HEK293 (cell line): ENCODE results near the gene ANKRD28.
A peak's percentile ranks its signal among the peaks of the same experiment; 100 is the strongest.

Experiments
- CTCF ChIA-PET: fragments of 350-600 bp; formaldehyde crosslinking; extraction: SDS; loops from one replicate; lab custom pipeline; 2021; ENCODE audit warnings: antibody characterized with exemption; lab: Yijun Ruan, JAX
- POLR2A ChIA-PET: fragments of 300-600 bp; formaldehyde crosslinking; extraction: SDS; loops from one replicate; lab custom pipeline; 2020; ENCODE audit warnings: antibody characterized with exemption, inconsistent platforms; lab: Yijun Ruan, JAX
- H3K27ac ChIP-seq: fragments of 200-500 bp; sonication (Bioruptor generic); 2 replicates; pipeline ENCODE4 v1.5.1; 2014; ENCODE audit warnings: low read depth, low read length, control low read depth, inconsistent platforms; ENCODE audit errors: extremely low read depth
- H3K36me3 ChIP-seq, 2 experiments: fragments of 200-500 bp in 1 of 2; sonication (Bioruptor generic) in 1 of 2; 1 replicate in 1 of 2; 2 replicates in 1 of 2; pipeline ENCODE4 v1.5.1; 2014 to 2017; ENCODE audit warnings: inconsistent platforms in 2 of 2, low read length in 2 of 2; ENCODE audit not compliant: control insufficient read depth in 2 of 2, insufficient read depth in 1 of 2
- H3K4me1 ChIP-seq: fragments of 200-500 bp; sonication (Bioruptor generic); 2 replicates; pipeline ENCODE4 v1.5.1; 2014; ENCODE audit warnings: mild to moderate bottlenecking, low read length, inconsistent platforms; ENCODE audit not compliant: control insufficient read depth, insufficient read depth
- H3K4me3 ChIP-seq: 2 replicates; pipeline ENCODE4 v1.5.1; 2011; ENCODE audit warnings: low read depth, mild to moderate bottlenecking, control low read depth, low read length, moderate library complexity
- H3K9me3 ChIP-seq: fragments of 200-500 bp; sonication (Bioruptor generic); 2 replicates; pipeline ENCODE4 v1.5.1; 2014; ENCODE audit warnings: low read depth, low read length, inconsistent platforms; ENCODE audit not compliant: control insufficient read depth, insufficient read depth
- HOXC10 ChIP-seq: sonication (generic); formaldehyde crosslinking; IDR thresholded peaks from 2 replicates; pipeline ENCODE4 v1.8.1; 2023; ENCODE audit warnings: mild to moderate bottlenecking, missing genetic modification reagents
- PRDM1 ChIP-seq: fragments of 450-650 bp; formaldehyde crosslinking; IDR thresholded peaks from 2 replicates; pipeline ENCODE4; 2016; ENCODE audit warnings: missing biosample characterization, missing genetic modification characterization
- YY1 ChIP-seq: fragments of 450-650 bp; formaldehyde crosslinking; IDR thresholded peaks from 2 replicates; pipeline ENCODE4 v1.5.1; 2018; ENCODE audit warnings: missing biosample characterization, missing genetic modification characterization
- ZBTB48 ChIP-seq: fragments of 450-650 bp; formaldehyde crosslinking; IDR thresholded peaks from 2 replicates; pipeline ENCODE4 v1.5.1; 2016; ENCODE audit warnings: missing biosample characterization, missing genetic modification characterization
- ZNF121 ChIP-seq: fragments of 450-650 bp; formaldehyde crosslinking; IDR thresholded peaks from 2 replicates; pipeline ENCODE4 v1.5.1; 2016; ENCODE audit warnings: missing biosample characterization, missing genetic modification characterization
- ZNF133 ChIP-seq: fragments of 450-650 bp; formaldehyde crosslinking; IDR thresholded peaks from 2 replicates; pipeline ENCODE4 v1.5.1; 2016; ENCODE audit warnings: missing biosample characterization, missing genetic modification characterization
- ZNF140 ChIP-seq: fragments of 450-650 bp; formaldehyde crosslinking; IDR thresholded peaks from 2 replicates; pipeline ENCODE4 v1.5.1; 2016; ENCODE audit warnings: missing biosample characterization, missing genetic modification characterization
- ZNF146 ChIP-seq: fragments of 450-650 bp; formaldehyde crosslinking; IDR thresholded peaks from 2 replicates; pipeline ENCODE4 v1.5.1; 2016; ENCODE audit warnings: missing biosample characterization, missing genetic modification characterization
- ZNF2 ChIP-seq: fragments of 450-650 bp; formaldehyde crosslinking; IDR thresholded peaks from 2 replicates; pipeline ENCODE4 v1.5.1; 2016; ENCODE audit warnings: missing biosample characterization, missing genetic modification characterization
- ZNF214 ChIP-seq: fragments of 450-650 bp; formaldehyde crosslinking; IDR thresholded peaks from 2 replicates; pipeline ENCODE4 v1.5.1; 2017; ENCODE audit warnings: missing biosample characterization, mild to moderate bottlenecking, missing genetic modification characterization, borderline replicate concordance
- ZNF223 ChIP-seq: fragments of 450-650 bp; formaldehyde crosslinking; IDR thresholded peaks from 2 replicates; pipeline ENCODE4 v1.5.1; 2016; ENCODE audit warnings: missing biosample characterization, missing genetic modification characterization
- ZNF544 ChIP-seq: fragments of 450-650 bp; formaldehyde crosslinking; IDR thresholded peaks from 2 replicates; pipeline ENCODE4 v1.5.0; 2017; ENCODE audit warnings: missing biosample characterization, missing genetic modification characterization
- ZNF623 ChIP-seq: fragments of 450-650 bp; formaldehyde crosslinking; IDR thresholded peaks from 2 replicates; pipeline ENCODE4 v1.5.1; 2016; ENCODE audit warnings: missing biosample characterization, missing genetic modification characterization
- TF ChIP-seq, protein P1 (sequence below): fragments of 450-650 bp; formaldehyde crosslinking; IDR thresholded peaks from 2 replicates; pipeline ENCODE4 v1.5.1; 2016; ENCODE audit warnings: missing biosample characterization, missing genetic modification characterization
- TF ChIP-seq, protein P2 (sequence below): fragments of 450-650 bp; formaldehyde crosslinking; IDR thresholded peaks from 2 replicates; pipeline ENCODE4 v1.5.1; 2016; ENCODE audit warnings: missing biosample characterization, missing genetic modification characterization, low read depth
- TF ChIP-seq, protein P3 (sequence below): fragments of 450-650 bp; formaldehyde crosslinking; IDR thresholded peaks from 2 replicates; pipeline ENCODE4 v1.5.1; 2016; ENCODE audit warnings: missing biosample characterization, missing genetic modification characterization
- TF ChIP-seq, protein P4 (sequence below): fragments of 450-650 bp; formaldehyde crosslinking; IDR thresholded peaks from 2 replicates; pipeline ENCODE4 v1.5.1; 2016; ENCODE audit warnings: missing biosample characterization, missing genetic modification characterization
- TF ChIP-seq, protein P5 (sequence below): fragments of 450-650 bp; formaldehyde crosslinking; IDR thresholded peaks from 2 replicates; pipeline ENCODE4 v1.5.1; 2016; ENCODE audit warnings: missing biosample characterization, missing genetic modification characterization
- TF ChIP-seq, protein P6 (sequence below): fragments of 450-650 bp; formaldehyde crosslinking; IDR thresholded peaks from 2 replicates; pipeline ENCODE4 v1.5.1; 2017; ENCODE audit warnings: missing biosample characterization, missing genetic modification characterization

The ANKRD28 gene

DNA sequence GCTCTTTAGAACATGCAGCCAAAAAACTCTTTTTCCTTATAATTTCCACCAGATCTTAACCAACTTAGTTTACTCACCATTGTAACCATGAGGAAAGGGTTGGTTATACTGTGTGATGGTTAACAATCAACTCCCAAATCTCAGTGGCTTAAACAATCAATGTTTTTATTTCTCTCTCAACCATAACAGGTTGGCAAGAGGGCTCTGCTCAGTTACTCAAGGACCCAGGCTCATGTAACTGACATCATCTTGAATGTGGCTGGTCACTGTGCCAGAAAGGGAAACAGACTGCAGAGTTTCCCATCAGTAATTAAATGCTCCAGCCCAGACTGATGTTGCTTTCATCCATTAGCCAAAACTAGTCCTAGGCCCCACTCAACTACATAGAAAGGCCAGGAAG, 69.0 kb downstream of the ANKRD28 start (continued):
- TF ChIP-seq, protein P1, sequence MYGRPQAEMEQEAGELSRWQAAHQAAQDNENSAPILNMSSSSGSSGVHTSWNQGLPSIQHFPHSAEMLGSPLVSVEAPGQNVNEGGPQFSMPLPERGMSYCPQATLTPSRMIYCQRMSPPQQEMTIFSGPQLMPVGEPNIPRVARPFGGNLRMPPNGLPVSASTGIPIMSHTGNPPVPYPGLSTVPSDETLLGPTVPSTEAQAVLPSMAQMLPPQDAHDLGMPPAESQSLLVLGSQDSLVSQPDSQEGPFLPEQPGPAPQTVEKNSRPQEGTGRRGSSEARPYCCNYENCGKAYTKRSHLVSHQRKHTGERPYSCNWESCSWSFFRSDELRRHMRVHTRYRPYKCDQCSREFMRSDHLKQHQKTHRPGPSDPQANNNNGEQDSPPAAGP (tag by site-specific recombination): no peak
- TF ChIP-seq, protein P2, sequence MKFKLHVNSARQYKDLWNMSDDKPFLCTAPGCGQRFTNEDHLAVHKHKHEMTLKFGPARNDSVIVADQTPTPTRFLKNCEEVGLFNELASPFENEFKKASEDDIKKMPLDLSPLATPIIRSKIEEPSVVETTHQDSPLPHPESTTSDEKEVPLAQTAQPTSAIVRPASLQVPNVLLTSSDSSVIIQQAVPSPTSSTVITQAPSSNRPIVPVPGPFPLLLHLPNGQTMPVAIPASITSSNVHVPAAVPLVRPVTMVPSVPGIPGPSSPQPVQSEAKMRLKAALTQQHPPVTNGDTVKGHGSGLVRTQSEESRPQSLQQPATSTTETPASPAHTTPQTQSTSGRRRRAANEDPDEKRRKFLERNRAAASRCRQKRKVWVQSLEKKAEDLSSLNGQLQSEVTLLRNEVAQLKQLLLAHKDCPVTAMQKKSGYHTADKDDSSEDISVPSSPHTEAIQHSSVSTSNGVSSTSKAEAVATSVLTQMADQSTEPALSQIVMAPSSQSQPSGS (tag by site-specific recombination): no peak
- TF ChIP-seq YY1 (tag by site-specific recombination) (no peak), HOXC10 (CRISPR knock-in tag) (no peak)

DNA sequence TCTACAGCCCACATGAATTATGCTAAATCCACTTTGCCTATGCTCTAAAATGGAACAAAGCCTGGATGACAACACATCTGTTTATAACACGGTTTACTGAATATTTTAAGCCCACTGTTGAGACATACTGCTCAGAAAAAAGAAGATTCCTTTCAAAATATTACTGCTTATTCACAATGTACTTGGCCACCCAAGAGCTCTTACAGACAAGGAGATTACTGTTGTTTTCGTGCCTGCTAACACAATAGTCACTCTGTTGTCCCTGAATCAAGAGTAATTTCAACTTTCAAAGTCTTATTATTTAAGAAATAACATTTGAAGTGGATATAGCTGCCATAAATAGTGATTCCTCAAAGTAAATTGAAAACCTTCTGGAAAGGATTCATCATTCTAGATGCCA, 70.9 kb downstream of the ANKRD28 start:
- Histone ChIP-seq H3K4me1 (no peaks in the 10 kb centered on the region), H3K4me3 (no peak overlapping the region), H3K36me3 (peaks cover 3 to 6% of the 10 kb centered on the region in 2 experiments; a peak in 2 of 3 replicates), H3K9me3 (no peaks in the 10 kb centered on the region), H3K27ac (no peak overlapping the region)
- ChIA-PET CTCF (no interaction called here), POLR2A (interaction anchor here (0.7 kb wide), 1 partner anchor 13 kb away, joined by 4 read pairs; no protein-coding TSS in a partner anchor)
- TF ChIP-seq ZNF2 (tag by site-specific recombination) (no peak), ZBTB48 (tag by site-specific recombination) (no peak), ZNF544 (tag by site-specific recombination) (no peak)
- TF ChIP-seq, protein P2 (tag by site-specific recombination): no peak
- TF ChIP-seq, protein P3, sequence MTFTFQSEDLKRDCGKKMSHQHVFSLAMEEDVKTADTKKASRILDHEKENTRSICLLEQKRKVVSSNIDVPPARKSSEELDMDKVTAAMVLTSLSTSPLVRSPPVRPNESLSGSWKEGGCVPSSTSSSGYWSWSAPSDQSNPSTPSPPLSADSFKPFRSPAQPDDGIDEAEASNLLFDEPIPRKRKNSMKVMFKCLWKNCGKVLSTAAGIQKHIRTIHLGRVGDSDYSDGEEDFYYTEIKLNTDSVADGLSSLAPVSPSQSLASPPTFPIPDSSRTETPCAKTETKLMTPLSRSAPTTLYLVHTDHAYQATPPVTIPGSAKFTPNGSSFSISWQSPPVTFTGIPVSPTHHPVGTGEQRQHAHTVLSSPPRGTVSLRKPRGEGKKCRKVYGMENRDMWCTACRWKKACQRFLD: no peak

DNA sequence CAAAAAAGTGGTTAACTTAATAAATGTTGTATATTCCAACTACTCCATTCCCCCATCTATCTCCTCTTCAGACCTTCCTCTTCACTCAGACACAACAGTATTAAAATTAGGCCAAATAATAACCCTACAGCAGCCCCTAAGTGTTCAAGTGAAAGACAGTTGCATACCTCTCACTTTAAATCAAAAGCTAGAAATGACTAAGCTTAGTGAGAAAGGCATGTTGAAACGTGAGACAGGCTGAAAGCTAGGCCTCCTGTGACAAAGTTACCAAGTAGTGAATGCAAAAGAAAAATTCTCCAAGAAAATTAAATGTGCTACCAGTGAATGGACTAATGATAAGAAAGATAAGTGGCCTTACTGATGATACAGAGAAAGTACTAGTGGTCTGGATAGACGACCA, 71.7 kb downstream of the ANKRD28 start:
- ChIA-PET POLR2A (no interaction called here), CTCF (no interaction called here)
- H3K36me3 ChIP-seq: peaks cover 3 to 10% of the 10 kb centered on the region in 2 experiments; a peak in 2 of 3 replicates
- no peaks in the 10 kb centered on the region for H3K4me1 ChIP-seq
- H3K9me3 ChIP-seq: no peaks in the 10 kb centered on the region
- no peak overlapping the region for H3K4me3 ChIP-seq
- TF ChIP-seq PRDM1 (tag by site-specific recombination): peak; percentile 64; the same call in 1 of the 2 replicates
- no peak for TF ChIP-seq ZNF223 (tag by site-specific recombination)
- TF ChIP-seq ZNF214 (tag by site-specific recombination): no peak
- H3K27ac ChIP-seq: no peak overlapping the region

DNA sequence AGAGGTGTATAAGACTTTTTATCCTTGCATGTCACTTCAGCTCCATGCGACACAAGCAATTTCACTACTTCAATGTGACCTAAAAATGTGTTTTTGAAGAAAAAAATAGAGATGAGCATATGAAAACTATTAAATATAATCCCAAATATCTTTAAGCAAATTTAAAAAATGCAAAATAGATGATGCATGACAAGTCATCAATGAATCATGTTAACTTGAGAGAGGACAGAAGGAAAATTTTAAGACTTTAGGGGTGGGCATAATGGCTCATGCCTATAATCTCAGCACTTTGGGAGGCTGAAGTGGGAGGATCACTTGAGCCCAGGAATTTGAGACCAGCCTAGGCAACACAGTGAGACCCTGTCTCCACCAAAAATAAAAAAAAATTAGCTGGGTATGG, 73.3 kb downstream of the ANKRD28 start:
- POLR2A ChIA-PET: no interaction called here
- no peak overlapping the region for H3K27ac ChIP-seq
- H3K4me3 ChIP-seq: no peak overlapping the region
- CTCF ChIA-PET: no interaction called here
- H3K36me3 ChIP-seq: peaks cover 9 to 10% of the 10 kb centered on the region in 2 experiments; a peak in 2 of 3 replicates
- H3K4me1 ChIP-seq: no peaks in the 10 kb centered on the region
- H3K9me3 ChIP-seq: no peaks in the 10 kb centered on the region
- TF ChIP-seq ZNF140 (tag by site-specific recombination) (no peak), ZNF146 (no peak), ZNF544 (tag by site-specific recombination) (no peak), ZNF133 (no peak), ZNF623 (tag by site-specific recombination) (no peak), ZNF223 (tag by site-specific recombination) (no peak), ZNF121 (no peak)
- TF ChIP-seq, protein P4, sequence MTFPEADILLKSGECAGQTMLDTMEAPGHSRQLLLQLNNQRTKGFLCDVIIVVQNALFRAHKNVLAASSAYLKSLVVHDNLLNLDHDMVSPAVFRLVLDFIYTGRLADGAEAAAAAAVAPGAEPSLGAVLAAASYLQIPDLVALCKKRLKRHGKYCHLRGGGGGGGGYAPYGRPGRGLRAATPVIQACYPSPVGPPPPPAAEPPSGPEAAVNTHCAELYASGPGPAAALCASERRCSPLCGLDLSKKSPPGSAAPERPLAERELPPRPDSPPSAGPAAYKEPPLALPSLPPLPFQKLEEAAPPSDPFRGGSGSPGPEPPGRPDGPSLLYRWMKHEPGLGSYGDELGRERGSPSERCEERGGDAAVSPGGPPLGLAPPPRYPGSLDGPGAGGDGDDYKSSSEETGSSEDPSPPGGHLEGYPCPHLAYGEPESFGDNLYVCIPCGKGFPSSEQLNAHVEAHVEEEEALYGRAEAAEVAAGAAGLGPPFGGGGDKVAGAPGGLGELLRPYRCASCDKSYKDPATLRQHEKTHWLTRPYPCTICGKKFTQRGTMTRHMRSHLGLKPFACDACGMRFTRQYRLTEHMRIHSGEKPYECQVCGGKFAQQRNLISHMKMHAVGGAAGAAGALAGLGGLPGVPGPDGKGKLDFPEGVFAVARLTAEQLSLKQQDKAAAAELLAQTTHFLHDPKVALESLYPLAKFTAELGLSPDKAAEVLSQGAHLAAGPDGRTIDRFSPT (tag by site-specific recombination): no peak
- TF ChIP-seq, protein P5, sequence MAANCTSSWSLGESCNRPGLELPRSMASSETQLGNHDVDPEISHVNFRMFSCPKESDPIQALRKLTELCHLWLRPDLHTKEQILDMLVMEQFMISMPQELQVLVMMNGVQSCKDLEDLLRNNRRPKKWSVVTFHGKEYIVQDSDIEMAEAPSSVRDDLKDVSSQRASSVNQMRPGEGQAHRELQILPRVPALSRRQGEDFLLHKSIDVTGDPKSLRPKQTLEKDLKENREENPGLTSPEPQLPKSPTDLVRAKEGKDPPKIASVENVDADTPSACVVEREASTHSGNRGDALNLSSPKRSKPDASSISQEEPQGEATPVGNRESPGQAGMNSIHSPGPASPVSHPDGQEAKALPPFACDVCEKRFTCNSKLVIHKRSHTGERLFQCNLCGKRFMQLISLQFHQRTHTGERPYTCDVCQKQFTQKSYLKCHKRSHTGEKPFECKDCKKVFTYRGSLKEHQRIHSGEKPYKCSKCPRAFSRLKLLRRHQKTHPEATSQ (tag by site-specific recombination): no peak
- TF ChIP-seq, protein P6, sequence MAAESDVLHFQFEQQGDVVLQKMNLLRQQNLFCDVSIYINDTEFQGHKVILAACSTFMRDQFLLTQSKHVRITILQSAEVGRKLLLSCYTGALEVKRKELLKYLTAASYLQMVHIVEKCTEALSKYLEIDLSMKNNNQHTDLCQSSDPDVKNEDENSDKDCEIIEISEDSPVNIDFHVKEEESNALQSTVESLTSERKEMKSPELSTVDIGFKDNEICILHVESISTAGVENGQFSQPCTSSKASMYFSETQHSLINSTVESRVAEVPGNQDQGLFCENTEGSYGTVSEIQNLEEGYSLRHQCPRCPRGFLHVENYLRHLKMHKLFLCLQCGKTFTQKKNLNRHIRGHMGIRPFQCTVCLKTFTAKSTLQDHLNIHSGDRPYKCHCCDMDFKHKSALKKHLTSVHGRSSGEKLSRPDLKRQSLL: no peak
